ENCODE measurements around the gene CDKL1.

GRCh38 chr14:50299585-50299984 is 97.1 kb downstream of the CDKL1 start:
- TF ChIP-seq POLR2A (IDR thresholded peaks at IDR 0.05; ENCODE audit: extremely low read depth, insufficient read length) (no peak), MAX (IDR thresholded peaks at IDR 0.05; ENCODE audit: low read depth, low read length) (no peak)
- TF ChIP-seq, protein P1, sequence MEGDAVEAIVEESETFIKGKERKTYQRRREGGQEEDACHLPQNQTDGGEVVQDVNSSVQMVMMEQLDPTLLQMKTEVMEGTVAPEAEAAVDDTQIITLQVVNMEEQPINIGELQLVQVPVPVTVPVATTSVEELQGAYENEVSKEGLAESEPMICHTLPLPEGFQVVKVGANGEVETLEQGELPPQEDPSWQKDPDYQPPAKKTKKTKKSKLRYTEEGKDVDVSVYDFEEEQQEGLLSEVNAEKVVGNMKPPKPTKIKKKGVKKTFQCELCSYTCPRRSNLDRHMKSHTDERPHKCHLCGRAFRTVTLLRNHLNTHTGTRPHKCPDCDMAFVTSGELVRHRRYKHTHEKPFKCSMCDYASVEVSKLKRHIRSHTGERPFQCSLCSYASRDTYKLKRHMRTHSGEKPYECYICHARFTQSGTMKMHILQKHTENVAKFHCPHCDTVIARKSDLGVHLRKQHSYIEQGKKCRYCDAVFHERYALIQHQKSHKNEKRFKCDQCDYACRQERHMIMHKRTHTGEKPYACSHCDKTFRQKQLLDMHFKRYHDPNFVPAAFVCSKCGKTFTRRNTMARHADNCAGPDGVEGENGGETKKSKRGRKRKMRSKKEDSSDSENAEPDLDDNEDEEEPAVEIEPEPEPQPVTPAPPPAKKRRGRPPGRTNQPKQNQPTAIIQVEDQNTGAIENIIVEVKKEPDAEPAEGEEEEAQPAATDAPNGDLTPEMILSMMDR (IDR thresholded peaks at IDR 0.05; ENCODE audit: low read depth, low read length), result no peak

Measured in NB4 (cell line).